GM18951 (cell line): Measurements from ENCODE around the gene SVBP.

Source experiments
- POLR2A ChIP-seq: IDR thresholded peaks from 4 replicates; pipeline ENCODE4 v1.6.1; 2011; ENCODE audit warnings: mild to moderate bottlenecking; ENCODE audit not compliant: insufficient read length, insufficient read depth; ENCODE audit errors: extremely low read depth
- in situ Hi-C: fragments of 300-500 bp; cut with MboI; formaldehyde crosslinking; loops from one replicate; pipeline ENCODE4 v1.12.0; 2022; ENCODE audit warnings: low sequenced_read_pairs, mixed read lengths, inconsistent platforms; ENCODE audit not compliant: unreplicated experiment

SVBP gene

GRCh38 chr1:42806593-42806992 lies 10.6 kb downstream of the SVBP start:
- no peak for TF ChIP-seq POLR2A
- in situ Hi-C loops: no loop called here

- TF ChIP-seq POLR2A: no peak
- in situ Hi-C loops: no loop called here
Observed at GRCh38 chr1:42806171-42806570, 11.0 kb downstream of the SVBP start.

GRCh38 chr1:42801832-42802473 lies 15.2 kb downstream of the SVBP start:
- in situ Hi-C loops: no loop called here

GRCh38 chr1:42797979-42798378 lies 19.2 kb downstream of the SVBP start:
- in situ Hi-C loops: no loop called here
- no peak for TF ChIP-seq POLR2A

More at GRCh38 chr1:42801832-42802473, 15.2 kb downstream of the SVBP start:
- TF ChIP-seq POLR2A: no peak

- in situ Hi-C loops: no loop called here
- no peak for TF ChIP-seq POLR2A
Observed at GRCh38 chr1:42797414-42797813, 19.8 kb downstream of the SVBP start.

- in situ Hi-C loops: no loop called here
- no peak for TF ChIP-seq POLR2A
Observed at GRCh38 chr1:42793824-42794223, 23.4 kb downstream of the SVBP start.

GRCh38 chr1:42788021-42788420 lies 29.2 kb downstream of the SVBP start:
- in situ Hi-C loops: loop anchor here (10.0 kb wide), 1 partner anchor 127 kb away; no protein-coding TSS in a partner anchor
- no peak for TF ChIP-seq POLR2A

GRCh38 chr1:42786097-42786496 lies 31.1 kb downstream of the SVBP start:
- in situ Hi-C loops: loop anchor here (10.0 kb wide), 1 partner anchor 129 kb away; no protein-coding TSS in a partner anchor
- no peak for TF ChIP-seq POLR2A

GRCh38 chr1:42784946-42785693 lies 32.1 kb downstream of the SVBP start, which contains the start of gene TMEM269:
TSS of gene TMEM269 (plus strand) at chr1:42784991. CDS start at chr1:42789894, 4,903 bp downstream.
- in situ Hi-C loops: loop anchor here (10.0 kb wide), 1 partner anchor 130 kb away; no protein-coding TSS in a partner anchor
- peak; percentile 15 for TF ChIP-seq POLR2A

GRCh38 chr1:42784547-42784945 lies 32.7 kb downstream of the SVBP start:
- in situ Hi-C loops: loop anchor here (10.0 kb wide), 1 partner anchor 130 kb away; no protein-coding TSS in a partner anchor
- no peak for TF ChIP-seq POLR2A

GRCh38 chr1:42783092-42783491 lies 34.1 kb downstream of the SVBP start:
- in situ Hi-C loops: loop anchor here (10.0 kb wide), 1 partner anchor 132 kb away; no protein-coding TSS in a partner anchor
- TF ChIP-seq POLR2A: no peak

- in situ Hi-C loops: loop anchor here (10.0 kb wide), 1 partner anchor 135 kb away; no protein-coding TSS in a partner anchor
- no peak for TF ChIP-seq POLR2A
Observed at GRCh38 chr1:42780176-42780575, 37.0 kb downstream of the SVBP start.

GRCh38 chr1:42779725-42780124 lies 37.5 kb downstream of the SVBP start:
- in situ Hi-C loops: loop anchor here (10.0 kb wide), 2 partner anchors 135 to 295 kb away; no protein-coding TSS in a partner anchor
- TF ChIP-seq POLR2A: no peak
